HG02885 (cell line): ENCODE measurements around the gene MYLIP.
"Not testable (repeated sequence)": the region's sequence is repeated elsewhere in the genome, so short reads cannot be mapped to it uniquely, and the experiment has no call there.

ENCODE experiments used
- ATAC-seq: cut with Tn5 transposase; IDR thresholded peaks from one replicate; pipeline ENCODE4 v1.9.1; 2021; ENCODE audit warnings: mild to moderate bottlenecking; ENCODE audit not compliant: unreplicated experiment, poor library complexity

Gene MYLIP

DNA sequence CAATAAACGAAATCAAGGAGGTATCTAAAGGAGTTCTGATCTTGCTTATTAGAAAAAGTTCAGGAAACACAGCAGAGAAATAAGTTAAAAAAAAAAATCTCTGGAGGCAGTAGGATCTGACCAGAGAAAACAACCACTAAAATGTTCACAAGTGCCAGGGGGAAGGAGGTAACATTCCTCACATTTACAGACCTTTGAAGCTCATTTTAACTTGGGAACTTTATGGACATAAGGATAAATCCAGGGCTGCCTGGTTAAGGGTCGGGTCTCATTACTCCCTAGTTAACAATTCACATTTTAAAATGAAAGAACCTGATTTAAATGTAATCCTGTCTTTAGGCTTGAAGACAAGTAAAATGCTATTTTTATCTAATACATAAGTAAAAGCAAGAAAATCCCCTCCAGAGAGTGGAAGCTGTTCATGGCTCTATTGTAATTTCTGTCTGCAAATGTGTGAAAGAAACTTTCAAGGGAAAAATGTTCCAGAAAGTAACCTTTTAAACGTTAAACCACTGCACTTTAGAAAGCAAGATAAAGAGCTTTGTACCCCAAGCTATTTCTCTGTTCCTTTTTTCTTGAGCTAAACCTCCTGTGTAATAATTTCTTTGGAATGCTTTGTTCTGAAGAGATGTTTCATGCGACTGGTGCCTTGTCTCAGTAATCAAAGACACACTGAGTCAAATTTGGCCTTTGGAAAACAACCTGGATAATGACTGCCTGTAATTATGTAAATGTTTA, 38.2 kb downstream of the MYLIP start:
- no peak for ATAC-seq

DNA sequence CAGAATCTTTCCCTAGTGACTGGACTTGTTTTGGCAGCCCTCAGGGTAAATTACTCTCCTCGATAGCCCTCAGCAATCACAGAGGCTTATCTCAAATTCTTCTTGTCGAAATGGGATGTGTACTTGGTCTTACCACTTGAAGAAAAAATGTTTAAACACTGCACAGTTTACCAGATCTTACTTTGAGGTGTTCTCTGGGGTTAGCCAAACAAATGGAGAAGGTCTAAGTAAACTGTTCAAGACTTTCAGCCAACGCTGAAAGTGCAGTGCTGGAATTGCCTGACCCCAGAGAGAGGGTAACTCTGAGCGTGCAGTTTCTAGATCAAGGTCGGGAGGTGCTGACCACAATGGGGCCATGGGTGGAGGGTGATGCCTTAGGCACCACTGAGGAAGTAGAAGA, 39.2 kb downstream of the MYLIP start:
- no peak for ATAC-seq

DNA sequence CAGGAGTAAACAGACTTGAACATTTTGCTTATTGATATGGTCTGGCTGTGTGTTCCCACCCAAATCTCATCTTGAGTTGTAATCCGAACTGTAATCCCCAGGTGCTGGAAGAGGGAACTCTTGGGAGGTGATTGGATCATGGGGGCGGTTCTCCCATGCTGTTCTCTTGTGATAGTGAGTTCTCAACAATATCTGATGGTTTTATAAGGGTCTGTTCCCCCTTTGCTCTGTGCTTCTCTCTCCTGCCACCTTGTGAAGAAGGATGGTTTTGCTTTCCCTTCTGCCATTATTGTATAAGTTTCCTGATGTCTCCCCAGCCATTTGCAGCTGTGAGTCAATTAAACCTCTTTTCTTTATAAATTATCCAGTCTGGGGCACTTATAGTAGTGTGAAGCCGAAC, 40.0 kb downstream of the MYLIP start:
- no peak for ATAC-seq

DNA sequence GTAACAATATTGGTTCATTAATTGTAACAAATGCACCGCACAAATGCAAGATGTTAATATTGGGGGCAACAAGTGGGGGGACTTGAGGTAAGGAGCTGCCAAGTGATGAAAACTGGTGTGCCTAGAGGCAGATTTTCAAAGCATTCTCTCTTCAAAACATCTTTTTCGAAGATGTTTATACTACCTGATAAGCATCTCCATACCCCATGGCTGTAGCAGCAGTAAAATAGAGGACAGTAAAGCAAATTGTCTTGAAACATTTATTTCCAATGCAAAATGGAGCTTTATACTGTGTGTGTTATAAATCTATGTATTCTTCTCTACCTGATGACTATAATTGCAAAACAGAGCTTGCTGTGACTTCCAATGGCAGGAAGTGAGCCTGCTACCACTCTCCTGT, 42.5 kb downstream of the MYLIP start:
- ATAC-seq: no peak

DNA sequence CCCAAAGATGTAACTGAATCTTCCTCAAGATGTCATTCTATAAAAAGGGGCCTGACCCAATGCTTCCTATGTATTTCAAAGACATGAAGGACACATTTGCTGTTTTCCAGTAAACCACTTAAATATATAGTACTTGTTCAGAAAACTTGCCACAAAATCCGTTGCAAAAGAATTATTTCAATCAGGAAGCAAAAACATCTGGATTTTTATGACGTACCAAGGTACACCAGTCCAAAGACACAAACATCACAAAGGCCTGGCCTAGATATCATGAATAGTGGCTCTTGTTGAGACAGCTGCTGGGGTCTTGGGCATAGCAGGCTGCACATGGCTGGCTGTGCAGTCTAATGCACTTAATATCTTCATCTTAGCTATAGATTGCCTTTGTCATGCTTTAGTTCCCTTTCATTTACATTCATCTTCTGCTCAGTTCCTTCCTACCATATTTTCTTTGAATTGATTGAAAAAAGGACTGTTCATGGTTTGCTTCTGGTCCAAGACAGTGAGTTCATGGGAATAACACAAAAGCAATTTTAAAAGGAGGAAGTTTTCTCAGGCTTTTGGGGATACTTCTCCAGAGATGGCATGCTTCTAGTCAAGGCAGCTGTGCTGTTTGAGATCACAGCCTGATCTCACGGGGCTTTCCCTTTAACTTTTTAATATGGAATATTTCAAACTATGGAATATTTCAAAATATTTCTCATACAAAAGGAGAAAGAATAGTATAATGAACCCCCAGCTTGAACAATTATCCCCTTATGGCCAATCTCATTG, 44.5 kb downstream of the MYLIP start:
- ATAC-seq: no peak

DNA sequence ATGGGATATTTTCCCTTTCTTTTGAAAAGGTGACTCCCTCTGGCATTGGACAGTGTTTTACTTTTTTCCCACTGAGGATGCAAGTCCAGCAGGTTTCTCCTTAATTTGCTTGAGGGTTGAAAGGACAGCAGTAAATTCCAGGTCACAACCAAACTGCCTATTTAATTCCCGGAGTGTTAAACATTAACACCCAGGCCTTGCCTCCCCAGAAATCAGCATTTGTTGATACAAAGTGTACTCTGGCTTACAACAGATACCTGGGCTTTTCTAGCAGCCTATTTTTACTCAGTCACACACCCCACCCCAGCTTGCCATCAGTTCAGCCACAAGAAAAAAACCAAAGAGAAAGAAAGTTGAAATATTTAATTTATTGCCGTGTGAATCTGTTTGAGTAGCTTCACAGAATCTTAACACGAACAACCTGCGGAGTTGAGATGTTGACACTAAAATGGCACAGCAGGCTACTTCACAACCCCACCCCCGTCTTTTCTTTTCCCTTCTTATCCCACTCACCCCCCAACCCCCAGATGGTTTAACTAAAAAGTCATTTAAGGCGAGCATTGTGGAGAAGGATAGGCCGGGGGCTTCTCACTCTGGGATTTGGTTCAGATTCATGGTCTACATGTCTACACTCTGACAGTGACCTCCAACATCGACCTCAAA, 45.7 kb downstream of the MYLIP start:
- ATAC-seq: no peak

DNA sequence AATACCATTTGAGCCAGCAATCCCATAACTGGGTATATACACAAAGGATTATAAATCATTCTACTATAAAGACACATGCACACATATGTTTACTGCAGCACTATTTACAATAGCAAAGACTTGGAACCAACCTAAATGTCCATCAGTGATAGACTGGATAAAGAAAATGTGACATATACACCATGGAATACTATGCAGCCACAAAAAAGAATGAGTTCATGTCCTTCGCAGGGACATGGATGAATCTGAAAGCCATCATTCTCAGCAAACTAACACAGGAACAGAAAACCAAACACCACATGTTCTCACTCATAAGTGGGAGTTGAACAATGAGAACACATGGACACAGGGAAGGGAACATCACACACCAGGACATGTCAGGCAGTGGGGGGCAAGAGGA, 47.7 kb downstream of the MYLIP start:
- not testable (repeated sequence) for ATAC-seq

DNA sequence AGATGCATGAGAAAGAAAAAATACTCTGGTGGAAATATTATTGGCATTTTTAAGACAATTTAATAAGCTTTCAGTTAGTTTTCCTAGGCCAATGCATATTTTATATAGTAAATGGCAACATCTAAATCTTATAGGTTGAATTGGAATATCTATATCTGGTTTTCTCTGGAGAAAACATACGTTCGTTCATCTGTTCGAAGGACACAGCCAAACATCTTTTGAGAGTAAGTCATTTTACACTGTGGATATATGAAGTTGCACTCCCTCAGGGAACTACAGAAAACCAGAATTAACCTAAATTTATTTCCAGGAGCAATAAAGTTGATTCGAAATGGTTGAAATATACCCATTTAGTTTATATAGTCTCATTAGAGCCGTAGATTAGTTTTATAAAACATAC, 49.0 kb downstream of the MYLIP start:
- ATAC-seq: no peak

DNA sequence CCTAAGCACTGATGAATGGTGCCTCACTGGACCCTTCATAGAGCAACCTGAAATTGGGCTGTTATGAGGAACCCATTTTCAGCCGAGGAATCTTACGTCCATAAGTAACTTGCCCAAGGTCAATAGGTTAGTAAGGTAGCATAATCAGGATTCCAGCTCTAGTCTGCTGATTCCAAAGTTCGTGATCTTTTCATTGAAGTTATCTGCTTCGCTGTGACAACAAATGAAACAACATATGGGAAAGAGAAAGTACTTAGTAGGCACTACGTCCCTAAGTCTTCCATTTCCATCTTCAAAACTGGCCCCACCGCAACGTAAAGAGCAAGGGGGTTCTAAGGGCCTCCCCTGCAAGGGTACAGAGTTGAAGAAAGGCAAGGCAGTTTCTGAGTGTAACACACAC, 49.5 kb downstream of the MYLIP start:
- ATAC-seq: no peak

DNA sequence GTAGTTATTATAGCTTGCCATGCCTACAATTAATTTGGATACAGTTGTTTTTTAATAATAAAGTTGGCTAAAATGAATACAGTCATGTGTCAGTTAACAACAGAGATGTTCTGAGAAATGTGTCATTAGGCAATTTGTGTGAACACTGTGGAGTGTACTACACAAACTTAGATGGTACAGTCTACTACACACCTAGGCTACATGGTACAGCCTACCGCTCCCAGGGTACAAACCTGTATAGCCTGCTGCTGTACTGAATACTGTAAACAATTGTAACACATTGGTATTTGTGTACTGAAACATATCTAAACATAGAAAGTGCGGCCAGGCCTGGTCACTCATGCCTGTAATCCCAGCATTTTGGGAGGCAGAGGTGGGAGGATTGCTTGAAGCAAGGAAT, 50.2 kb downstream of the MYLIP start:
- no peak for ATAC-seq

DNA sequence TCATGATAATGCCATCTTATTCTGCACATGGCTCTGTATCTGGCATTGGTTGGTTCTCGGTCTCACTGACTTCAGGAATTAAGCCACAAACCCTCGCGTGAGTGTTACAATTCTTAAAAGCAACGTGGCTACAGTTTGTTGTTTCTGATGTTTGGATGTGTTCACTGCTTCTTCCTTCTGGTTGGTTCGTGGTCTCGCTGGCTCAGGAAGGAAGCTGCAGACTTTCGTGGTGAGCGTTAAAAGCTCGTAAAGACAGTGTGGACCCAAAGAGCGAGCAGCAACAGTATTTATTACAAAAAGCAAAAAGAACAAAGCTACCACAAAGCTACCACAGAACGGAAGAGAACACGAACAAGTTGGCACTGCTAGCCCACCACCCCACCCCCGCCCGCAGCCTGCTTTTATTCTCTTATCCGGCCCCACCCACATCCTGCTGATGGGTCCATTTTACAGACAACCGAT, 51.1 kb downstream of the MYLIP start:
- no peak for ATAC-seq

DNA sequence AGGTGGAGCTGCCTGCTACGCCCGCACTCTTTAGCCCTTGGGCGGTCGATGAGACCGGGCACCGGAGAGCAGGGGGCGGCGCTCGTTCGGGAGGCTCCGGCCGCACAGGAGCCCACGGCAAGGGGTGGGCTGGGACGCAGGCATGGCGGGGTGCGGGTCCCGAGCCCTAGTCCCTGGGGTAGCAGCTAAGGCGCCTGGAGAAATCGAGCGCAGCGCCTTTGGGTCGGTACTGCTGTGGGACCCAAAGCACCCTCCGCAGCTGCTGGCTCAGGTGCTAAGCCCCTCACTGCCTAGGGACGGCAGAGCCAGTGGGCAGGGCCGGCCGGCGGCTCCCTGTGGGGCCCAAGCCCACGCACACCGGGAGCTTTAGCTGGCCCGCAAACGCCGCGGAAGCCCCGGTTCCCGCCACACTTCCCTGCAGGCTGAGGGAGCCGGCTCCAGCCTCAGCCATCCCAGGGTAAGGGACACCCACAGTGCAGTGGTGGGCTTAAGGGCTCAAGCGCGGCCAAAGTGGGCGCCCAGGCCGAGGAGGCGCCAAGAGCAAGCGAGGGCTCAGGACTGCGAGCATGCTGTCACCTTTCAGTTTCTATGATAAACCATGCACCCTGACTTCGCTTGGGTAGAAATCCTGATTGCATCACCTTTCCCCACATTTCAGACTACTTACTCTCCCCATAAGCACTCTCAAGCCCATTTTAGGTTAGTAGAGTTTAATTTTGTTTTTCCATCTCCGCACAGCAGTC, 52.0 kb downstream of the MYLIP start:
- ATAC-seq: no peak

DNA sequence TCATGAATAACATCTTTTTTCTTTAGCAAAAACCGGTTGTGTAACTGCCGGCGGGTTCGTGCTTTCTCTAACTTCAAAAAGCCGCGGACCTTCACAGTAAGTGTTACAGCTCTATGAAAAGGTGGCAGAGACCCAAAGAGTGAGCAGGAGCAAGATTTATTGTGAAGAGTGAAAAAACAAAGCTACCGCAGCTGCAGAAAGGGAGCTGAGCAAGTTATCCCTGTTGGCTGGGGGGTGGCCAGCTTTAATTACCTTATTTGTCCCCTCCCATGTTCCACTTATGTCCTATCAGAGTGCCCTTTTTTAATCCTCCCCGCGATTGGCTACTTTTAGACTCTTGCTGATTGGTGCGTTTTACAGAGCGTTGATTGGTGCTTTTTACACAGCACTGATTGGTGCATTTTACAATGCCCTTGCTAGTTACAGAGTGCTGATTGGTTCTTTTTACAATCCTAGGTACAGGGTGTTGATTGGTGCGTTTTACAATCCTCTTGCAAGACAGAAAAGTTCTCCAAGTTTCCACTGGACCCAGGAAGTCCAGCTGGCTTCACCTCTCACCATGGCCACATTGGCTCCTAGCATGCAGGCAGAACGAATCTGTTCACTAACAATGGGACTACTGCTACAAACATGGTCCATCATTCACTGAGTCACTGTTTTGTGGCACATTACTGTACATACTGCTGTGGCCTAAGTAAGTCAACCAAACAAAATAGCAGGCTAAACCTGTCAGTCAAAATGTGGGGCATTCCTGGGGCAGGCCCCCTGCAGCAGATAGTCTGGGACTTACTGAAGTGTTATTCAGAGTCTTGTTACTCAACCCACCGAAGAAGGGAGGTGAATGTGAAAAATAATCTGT, 52.8 kb downstream of the MYLIP start:
- ATAC-seq: no peak

DNA sequence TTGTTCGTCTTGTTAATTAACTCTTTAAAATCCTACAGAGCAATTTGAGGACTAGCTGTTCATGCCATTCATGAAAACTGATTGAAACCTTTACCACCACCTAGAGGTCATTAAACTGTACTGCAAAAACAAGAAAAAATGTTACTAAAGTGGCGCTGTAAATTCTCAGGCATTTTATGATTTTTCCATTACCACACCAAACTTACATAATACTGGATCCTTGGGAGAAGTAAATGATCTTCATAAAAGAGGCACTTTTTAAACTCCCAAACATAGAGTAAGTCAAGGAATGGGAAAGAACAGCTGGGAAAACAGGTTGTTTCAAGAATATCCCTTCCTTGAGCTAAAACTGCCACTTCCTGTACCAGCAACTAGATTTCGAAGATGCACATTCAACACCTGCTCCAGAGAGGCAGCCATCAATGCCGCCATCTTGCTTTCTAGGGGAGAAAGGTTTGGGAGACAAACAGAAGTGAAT, 54.3 kb downstream of the MYLIP start:
- no peak for ATAC-seq

DNA sequence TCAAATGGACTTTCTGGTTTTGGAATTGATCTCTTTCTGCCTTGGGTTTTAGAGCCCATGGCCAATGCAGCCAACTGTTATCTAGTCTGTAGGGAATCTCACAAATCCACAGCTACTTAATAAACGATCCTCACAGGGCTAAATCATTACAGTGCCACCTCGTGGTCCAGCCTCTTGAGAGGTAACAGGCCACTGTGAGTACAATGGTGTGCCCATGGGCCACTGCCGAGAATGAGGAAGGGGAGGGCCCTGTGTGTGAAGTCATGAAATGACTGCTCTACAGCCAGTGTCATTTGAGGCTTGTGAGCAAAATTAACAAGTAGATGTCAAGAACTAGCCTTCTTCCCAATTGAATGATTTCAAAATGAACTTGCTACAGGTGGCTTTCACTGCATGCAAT, 55.2 kb downstream of the MYLIP start:
- ATAC-seq: peak; percentile 46

DNA sequence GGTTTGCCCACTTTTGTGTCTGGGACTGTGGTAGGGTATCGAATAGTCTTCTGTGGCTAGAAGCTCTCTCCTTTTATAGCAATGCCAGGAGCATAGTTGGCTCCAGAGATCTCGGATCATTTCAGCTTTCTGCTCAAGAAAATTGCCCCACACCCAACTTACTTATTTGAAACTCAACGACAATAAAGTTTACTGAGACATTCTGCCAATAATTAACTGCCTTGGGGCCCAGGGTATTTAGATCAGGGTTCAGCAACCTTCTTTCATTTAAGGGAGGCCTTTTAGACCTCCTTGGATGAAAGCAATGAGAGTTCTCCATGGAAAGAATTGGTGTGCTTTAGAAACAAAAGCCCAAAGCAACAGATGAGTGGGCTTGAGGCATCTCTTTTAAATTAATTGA, 55.7 kb downstream of the MYLIP start:
- no peak for ATAC-seq

DNA sequence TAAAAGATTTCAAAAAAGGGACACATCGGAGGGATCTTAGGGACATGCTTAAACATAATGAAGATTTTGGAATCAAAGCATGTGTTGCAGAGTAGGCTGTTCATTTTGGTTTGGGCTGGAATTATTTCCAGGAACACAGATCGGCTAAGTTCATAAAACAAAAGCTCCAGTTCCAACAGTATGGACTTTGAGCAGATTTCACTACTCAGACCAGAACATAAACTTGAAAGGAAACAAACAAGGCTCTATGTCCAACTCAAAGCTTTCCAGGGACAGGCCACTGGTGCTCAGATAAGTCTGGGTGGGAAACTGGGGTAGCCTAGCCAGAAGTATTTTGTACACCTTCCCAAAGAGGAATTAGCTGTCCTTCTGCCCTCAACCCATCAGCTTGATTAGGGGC, 58.3 kb downstream of the MYLIP start:
- ATAC-seq: no peak

DNA sequence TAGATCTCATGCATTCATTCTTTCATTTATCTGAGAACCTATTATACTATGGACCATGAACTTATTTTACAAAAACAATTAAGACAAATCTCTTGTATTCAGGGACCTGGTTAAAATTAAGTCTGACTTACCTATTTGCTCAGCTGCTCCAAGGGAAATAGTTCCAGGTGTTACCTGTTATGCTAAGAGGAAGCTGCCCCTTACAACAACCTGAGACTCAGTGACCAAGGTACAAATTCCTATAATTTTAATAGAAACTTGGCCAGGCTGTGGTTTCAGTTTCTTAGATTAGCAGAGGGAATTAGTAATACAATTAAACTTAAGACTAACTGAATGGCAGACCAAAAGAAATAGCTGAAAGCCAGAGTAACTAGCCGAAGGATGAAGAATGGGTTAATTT, 61.3 kb downstream of the MYLIP start:
- no peak for ATAC-seq

DNA sequence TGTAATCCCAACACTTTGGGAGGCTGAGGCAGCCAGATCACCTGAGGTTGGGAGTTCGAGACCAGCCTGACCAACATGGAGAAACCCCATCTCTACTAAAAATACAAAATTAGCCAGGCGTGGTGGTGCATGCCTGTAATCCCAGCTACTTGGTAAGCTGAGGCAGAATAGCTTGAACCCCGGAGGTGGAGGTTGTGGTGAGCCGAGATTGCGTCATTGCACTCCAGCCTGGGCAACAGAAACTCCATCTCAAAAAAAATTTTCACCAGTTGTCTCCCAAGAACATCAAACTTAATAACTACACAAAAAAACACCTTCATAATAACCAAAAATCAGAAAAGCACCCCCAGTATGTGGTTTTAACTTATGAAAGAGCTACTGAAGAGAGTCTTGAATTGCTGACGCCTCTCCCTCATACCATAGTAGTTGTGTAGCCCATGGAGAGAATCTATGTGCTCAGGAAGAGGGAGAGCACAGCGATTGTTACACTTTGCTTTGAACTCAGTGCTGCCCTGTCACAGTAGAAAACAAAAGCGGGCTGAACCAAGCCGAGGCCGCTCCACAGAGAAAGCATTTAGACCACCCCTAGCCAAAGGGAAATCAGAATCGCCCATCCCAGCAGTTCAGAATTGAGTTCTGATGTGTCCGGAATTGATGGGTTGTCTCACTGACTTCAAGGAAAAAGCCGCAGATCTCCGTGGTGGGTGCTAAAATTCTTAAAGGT, 67.5 kb downstream of the MYLIP start:
- no peak for ATAC-seq
